ENCODE results near the gene SEMA4B.
"Not testable (repeated sequence)": the region's sequence is repeated elsewhere in the genome, so short reads cannot be mapped to it uniquely, and the experiment has no call there.

The SEMA4B gene

GRCh38 chr15:90184119-90184785, 16.9 kb upstream of the SEMA4B start:
- peak; percentile 42 for DNase-seq

- peak; percentile 61 for DNase-seq
Measured at GRCh38 chr15:90184786-90185704, 16.1 kb upstream of the SEMA4B start.

DNA sequence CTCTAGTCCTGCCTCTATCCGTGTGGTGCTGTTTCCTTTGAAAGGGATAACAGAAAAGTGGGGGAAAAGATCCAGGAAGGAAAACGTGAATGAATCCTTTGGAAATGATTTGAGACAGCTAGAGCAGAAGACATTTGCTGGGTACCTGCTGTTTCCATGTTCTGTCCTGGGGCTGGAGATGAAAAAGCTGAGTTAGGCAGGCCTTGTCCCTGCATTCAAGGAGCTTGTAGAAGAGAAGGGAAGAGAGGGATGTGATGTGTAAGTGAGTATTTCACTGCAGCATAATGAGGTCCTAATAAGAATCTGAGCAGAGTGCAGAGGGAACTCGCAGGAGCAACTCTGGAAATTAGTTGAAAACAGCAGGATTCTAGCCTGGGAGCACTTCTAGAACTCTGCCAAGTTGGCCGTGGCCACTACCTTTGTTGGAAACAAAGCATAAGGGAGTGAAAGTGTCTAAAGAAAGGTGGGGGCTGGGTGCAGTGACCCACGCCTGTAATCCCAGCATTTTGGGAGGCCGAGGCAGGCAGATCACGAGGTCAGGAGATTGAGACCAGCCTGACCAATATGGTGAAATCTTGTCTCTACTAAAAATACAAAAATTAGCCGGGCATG, 13.8 kb upstream of the SEMA4B start:
- no peak for DNase-seq

DNA sequence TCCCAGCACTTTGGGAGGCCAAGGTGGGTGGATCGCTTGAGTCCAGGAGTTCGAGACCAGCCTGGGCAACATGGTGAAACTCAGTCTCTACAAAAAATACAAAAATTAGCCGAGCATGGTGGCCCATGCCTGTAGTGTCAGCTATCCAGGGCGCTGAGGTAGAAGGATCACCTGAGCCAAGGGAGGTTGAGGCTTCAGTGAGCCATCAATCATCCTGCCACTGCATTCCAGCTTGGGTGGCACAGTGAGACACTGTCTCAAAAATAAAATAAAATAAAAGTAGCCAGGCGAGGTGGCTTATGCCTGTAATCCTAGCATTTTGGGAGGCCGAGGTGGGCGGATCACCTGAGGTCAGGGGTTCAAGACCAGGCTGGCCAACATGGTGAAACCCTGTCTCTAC, 13.1 kb upstream of the SEMA4B start:
- DNase-seq = not testable (repeated sequence)

DNA sequence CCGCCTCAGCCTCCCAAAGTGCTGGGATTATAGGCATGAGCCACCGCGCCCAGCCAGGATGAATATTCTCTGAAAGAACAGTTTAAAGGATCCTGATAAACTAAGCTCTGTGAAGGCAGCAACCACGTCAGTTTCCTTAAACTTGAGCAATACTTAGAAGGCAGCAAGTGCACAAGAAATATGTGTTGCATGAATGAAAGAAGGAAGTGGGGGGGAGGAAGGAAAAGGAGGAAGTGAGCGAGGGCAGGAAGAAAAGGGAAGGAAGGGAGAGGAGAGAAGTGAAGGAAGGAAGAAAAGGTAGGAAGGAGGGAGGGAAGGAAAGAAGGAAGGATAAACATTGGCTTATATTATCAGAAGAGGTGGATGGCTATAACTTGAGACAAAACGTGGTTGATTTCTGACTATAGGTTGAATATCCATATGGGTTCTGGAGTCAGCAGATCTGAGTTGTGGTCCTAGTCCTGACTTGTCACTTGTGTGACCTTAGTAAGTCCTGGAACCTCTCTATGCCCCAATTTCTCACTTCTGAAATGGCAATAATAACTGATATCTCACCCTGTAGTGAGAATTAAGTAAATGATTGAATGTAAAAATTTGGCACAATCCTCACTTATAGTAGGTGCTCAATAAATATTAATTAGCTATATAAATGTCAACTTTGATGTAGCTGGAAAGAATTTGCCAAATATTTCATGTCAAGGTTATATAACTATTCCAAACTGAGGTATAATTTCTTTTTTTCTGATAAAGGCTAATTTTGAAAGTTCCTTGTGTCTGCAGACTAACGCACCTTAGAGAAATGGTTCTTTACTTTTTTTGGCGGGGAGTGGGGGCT, 12.0 kb upstream of the SEMA4B start:
- DNase-seq = no peak

GRCh38 chr15:90189781-90190467, 11.2 kb upstream of the SEMA4B start:
- no peak for DNase-seq

- DNase-seq = peak; percentile 33
Measured at GRCh38 chr15:90190606-90191343, 10.4 kb upstream of the SEMA4B start.

DNA sequence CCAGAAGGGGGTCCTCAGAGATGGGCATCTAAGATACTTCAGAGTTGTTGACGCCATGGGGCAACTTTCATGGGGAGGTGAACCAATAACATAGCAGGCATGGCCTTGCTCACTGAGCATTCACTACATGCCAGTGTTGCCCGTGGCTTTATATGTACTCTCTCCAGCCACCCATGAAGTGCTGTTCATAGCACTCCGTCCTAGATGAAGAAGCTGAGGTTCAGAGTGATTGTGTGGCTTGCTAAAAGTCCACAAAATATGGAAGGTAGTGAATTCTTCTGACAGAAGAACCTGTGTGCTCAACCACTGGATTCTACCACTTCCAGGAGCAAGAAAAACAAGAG, 9.8 kb upstream of the SEMA4B start:
- no peak for DNase-seq

DNA sequence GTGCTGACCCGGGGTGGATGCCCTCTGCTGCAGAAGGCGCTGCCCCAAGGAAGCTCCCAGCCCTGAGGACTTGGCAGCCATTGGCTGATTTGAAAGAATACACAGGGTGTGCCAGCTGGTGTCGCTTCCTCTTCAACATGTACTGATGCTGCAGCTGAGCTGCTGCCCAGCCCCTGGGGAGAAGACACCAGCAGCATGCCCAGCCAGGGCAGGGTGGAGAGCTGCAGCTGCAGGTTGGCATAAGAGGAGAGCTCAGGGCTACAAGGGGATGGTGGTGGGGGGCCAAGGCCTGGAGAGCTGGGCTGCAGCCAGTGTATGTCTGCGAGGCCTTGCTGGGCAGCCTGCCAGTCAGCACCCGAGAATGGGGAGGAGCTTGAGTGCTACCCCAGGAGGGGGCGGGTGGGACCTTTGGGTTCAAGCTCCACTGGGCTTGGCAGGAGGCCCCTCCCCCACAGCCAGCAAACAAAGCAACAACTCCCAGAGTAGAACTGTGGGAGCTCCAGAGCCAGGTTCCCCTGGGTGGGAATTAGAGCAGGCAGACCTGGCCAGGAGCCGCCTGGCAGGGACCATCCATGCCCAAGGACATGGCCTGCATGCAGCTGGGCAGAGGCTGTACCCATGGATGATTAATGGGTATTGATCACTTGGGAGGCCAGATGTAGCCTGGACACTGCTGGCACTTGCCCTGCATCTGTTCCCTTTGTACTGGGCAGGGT, 9.2 kb upstream of the SEMA4B start:
- peak; percentile 82 for DNase-seq

DNA sequence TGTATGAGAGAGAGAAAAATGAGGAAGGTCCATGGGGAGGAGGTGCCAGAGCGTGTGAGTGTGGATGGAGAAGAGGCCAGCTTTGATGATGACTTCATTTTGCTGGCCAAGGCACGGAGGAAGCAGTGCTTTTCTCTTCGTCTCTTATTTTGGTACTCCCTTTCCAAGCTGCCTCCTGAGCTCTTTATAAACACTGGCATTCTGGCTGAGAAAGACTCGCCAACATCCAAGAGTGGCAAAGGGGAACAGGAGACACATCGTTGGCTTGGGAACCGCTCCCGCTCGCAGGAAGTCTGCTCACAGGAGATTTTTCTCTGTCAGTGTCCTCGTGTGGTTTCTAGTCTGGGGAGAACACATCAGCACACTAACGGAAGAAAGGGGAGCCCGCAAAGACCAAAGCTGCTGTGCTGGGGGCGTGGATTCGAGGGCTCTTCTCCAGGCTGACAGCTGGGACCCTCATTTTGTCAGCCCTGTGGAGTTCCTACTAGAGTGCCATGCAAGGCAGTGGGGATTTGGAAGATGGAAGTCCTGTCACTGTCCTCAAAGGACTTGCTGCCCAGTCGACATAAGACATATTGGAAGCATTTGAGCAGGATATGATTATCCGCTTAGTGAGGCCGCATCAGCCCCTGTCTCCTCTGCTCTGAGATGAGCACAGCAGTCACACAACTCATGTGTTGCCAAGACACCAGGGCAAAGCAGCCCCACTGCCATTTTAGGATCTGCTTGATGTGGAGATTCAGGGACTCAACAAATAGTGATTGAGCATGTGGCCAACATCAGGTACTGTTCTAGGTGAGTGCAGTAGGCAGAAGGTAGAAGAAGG, 8.0 kb upstream of the SEMA4B start:
- no peak for DNase-seq

DNA sequence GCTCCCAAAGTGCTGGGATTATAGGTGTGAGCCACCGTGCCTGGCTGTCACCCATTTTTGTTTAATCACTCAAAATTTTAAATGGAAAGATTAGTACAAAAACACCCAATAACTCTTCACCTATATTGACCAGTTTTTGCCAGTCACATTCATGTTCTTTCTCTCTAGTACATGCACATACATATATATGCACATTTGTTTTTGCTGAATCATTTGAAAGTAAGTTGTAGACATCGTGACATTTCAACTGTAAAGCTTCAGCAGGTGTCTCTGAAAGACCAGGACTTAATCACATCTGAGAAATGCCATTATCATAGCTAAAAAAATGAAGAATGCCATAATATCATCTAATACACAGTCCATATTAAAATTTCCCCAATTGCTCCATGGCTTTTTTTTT, 6.5 kb upstream of the SEMA4B start:
- DNase-seq = no peak

DNA sequence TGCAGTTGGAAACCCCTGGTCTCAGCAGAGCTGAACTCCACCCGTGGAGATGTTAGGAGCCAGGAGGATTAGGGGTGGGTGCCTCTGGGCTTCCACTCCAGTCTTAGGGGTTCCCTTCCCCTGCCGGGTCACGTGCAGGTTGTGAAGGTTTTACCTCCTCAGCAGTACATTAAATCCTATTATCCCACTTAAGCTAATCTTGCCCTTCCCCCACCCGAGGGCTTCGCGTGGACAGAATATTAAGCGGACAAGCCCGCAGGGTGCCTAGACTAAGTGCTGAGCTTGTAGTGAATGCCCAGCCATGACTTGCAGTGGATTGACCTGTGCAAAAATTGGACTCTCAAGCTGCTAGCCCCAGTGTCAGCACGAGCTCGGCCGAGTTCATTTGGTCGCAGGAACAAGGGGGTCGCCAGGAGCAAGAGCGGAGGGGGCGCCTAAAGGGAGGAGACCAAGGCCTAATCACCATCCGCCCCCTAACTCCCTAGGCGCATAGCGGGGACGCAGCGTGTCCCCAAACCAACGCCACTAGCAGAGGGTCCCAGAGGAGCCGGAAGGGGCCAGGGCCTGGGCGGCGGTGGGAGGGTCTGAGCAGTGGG, 498 bp upstream of the SEMA4B start:
- no peak for DNase-seq

GRCh38 chr15:90201944-90202375, 830 bp downstream of the SEMA4B start:
- DNase-seq = no peak

DNA sequence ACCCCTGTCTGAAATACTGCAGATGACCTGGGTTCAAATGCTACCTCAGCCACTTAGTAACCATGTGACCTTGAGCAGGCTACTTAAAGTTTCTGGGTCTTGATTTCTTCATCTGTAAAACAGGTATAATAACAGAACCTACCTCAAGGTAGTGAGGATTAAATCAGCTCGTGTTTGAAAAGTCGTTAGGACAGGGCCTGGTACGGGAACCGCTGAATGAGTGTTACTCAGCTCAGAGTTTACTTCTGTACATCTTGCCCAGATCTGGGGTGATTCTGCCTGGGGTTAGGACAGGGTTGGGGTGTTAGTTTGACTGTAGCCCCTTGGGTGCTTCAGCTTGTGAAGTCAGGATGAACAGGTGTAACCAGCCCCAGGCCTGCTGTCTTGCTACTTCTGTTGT, 1.8 kb downstream of the SEMA4B start:
- no peak for DNase-seq

DNA sequence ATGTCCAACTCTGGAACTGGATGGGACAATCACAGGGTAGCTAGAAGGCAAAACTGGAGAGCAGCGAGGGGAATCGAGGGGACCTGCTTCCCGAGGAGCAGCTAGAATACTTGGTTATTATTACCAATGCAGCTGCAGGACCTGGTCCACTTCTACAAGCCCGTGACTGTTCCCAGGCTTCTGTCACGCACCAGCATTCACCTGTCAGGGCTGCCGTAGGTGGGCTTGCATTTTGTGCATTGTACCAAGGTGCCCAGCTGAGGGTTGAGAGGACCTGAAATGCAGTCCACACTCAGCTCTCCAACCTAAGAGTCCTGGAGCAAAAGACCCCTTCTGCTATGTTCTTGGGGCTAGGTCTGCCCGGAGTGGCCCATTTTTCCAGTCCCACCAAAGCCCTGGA, 2.3 kb downstream of the SEMA4B start:
- no peak for DNase-seq

GRCh38 chr15:90203922-90204321, 2.8 kb downstream of the SEMA4B start:
- no peak for DNase-seq

GRCh38 chr15:90205050-90205848, 4.1 kb downstream of the SEMA4B start:
- DNase-seq = no peak

DNA sequence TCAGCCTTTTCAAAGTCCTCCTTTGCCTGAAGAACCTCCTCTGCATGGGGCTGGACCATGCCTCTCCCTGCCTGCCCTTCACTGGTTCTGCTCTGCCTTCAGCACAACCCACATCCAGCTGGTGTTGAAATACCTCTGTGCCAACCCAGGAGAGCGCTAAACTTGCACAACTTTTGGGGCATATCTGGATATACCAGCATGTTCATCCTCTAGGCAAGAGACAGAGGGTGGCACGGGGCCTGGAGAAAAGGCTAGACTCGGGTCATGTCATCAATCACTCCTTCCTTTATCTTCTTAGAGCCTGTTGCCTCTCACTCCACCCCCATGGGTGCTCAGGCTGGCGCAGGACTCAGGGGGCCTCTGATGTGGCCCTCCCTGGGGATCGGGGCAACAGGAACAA, 4.8 kb downstream of the SEMA4B start:
- no peak for DNase-seq

- no peak for DNase-seq
Measured at GRCh38 chr15:90207252-90207651, 6.1 kb downstream of the SEMA4B start.

All from NCI-H510A (cell line).